OCI-LY7 (cell line): Measurements from ENCODE around the gene CHD1. TPM values are rescaled to one million over a fixed set of nuclear protein-coding genes. Genes with fewer than 3 reads are reported as not detected.

ENCODE experiments used
- BruUV-seq: library from RNA; stranded (reverse); fragments of 400-500 nt; replicated peaks from 2 replicates; lab custom pipeline; 2021; lab: Mats Ljungman, UMichigan
- CTCF ChIA-PET: fragments of 300-600 bp; sonication (Branson Sonifier 250); formaldehyde crosslinking; loops from one replicate; lab custom pipeline; 2022; ENCODE audit warnings: antibody characterized with exemption; ENCODE audit not compliant: unreplicated experiment; lab: Charles Lee
- POLR2A ChIA-PET: fragments of 300-600 bp; sonication (Branson Sonifier 250); formaldehyde crosslinking; loops from one replicate; lab custom pipeline; 2022; ENCODE audit warnings: antibody characterized with exemption; lab: Charles Lee
- DNase-seq: peaks from one replicate; pipeline ENCODE4 v3.0.0-alpha.2; 2015; ENCODE audit warnings: low spot score
- H2AFZ ChIP-seq: fragments of 200-600 bp; sonication (generic), shearing (Covaris generic); 2 replicates; pipeline ENCODE4 v1.6.1; 2014; ENCODE audit warnings: mild to moderate bottlenecking, antibody characterized with exemption, low read length, moderate library complexity
- H3K27ac ChIP-seq: fragments of 200-600 bp; sonication (generic); 2 replicates; pipeline ENCODE4 v1.5.1; 2014; ENCODE audit warnings: mixed run types, low read depth, mild to moderate bottlenecking, moderate library complexity, low read length, inconsistent platforms; ENCODE audit not compliant: poor library complexity, severe bottlenecking
- H3K36me3 ChIP-seq: fragments of 200-600 bp; sonication (generic); 2 replicates; pipeline ENCODE4 v1.6.1; 2014; ENCODE audit warnings: mild to moderate bottlenecking, antibody characterized with exemption, low read length, moderate library complexity, mixed read lengths; ENCODE audit not compliant: insufficient read depth
- H3K4me1 ChIP-seq: fragments of 200-600 bp; sonication (generic); 2 replicates; pipeline ENCODE4 v1.5.1; 2014; ENCODE audit warnings: mild to moderate bottlenecking, low read length; ENCODE audit not compliant: insufficient read depth, poor library complexity, severe bottlenecking
- H3K4me2 ChIP-seq: fragments of 200-600 bp; sonication (generic); 2 replicates; pipeline ENCODE4 v1.6.1; 2014; ENCODE audit warnings: mild to moderate bottlenecking, low read length
- H3K4me3 ChIP-seq: fragments of 200-600 bp; sonication (generic); 2 replicates; pipeline ENCODE4 v1.5.1; 2014; ENCODE audit warnings: mild to moderate bottlenecking, low read depth, low read length; ENCODE audit not compliant: poor library complexity, severe bottlenecking
- H3K79me2 ChIP-seq: fragments of 200-600 bp; sonication (generic); 2 replicates; pipeline ENCODE4 v1.6.1; 2016; ENCODE audit warnings: low read depth, mild to moderate bottlenecking, low read length, moderate library complexity, mixed read lengths; ENCODE audit not compliant: insufficient read depth
- H3K9me2 ChIP-seq: fragments of 200-600 bp; sonication (generic); 2 replicates; pipeline ENCODE4 v1.6.1; 2016; ENCODE audit warnings: mild to moderate bottlenecking, low read length, mixed read lengths; ENCODE audit not compliant: insufficient read depth
- H3K9me3 ChIP-seq: fragments of 200-600 bp; sonication (generic); 2 replicates; pipeline ENCODE4 v1.6.1; 2014; ENCODE audit warnings: mild to moderate bottlenecking, mixed run types, low read length, mixed read lengths
- H4K20me1 ChIP-seq: fragments of 200-600 bp; sonication (generic); 2 replicates; pipeline ENCODE4 v1.6.1; 2014; ENCODE audit warnings: mild to moderate bottlenecking, antibody characterized with exemption, low read length, moderate library complexity, mixed read lengths; ENCODE audit not compliant: insufficient read depth
- EZH2phosphoT487 ChIP-seq: fragments of 200-600 bp; sonication (generic); IDR thresholded peaks from 2 replicates; pipeline ENCODE4 v1.6.1; 2018; ENCODE audit warnings: low read depth, borderline replicate concordance, mild to moderate bottlenecking, mixed run types, antibody characterized with exemption, low read length, moderate library complexity, mixed read lengths
- intact Hi-C: fragments of 100-400 bp; cut with micrococcal nuclease; formaldehyde crosslinking; loops from one replicate; pipeline ENCODE4 v1.10.0; 2022; ENCODE audit not compliant: unreplicated experiment
- total RNA-seq, 2 experiments: library from RNA; depleted of rRNA in 1 of 2; stranded (reverse); fragments of >200 nt in 1 of 2; shearing (Covaris generic) in 1 of 2; gene quantifications; 2 replicates each; pipeline ENCODE4 v1.2.3, GENCODE V29; 2014 to 2022
- TF ChIP-seq, protein P1 (sequence below): fragments of 200-600 bp; sonication (generic); conservative IDR thresholded peaks from 2 replicates; pipeline ENCODE4 v1.5.1; 2014; ENCODE audit warnings: mild to moderate bottlenecking, antibody characterized with exemption, low read length, moderate library complexity, mixed read lengths

CHD1 gene
- total RNA-seq, 2 experiments from 2014 or later: 8.3 to 10.3 TPM

DNA sequence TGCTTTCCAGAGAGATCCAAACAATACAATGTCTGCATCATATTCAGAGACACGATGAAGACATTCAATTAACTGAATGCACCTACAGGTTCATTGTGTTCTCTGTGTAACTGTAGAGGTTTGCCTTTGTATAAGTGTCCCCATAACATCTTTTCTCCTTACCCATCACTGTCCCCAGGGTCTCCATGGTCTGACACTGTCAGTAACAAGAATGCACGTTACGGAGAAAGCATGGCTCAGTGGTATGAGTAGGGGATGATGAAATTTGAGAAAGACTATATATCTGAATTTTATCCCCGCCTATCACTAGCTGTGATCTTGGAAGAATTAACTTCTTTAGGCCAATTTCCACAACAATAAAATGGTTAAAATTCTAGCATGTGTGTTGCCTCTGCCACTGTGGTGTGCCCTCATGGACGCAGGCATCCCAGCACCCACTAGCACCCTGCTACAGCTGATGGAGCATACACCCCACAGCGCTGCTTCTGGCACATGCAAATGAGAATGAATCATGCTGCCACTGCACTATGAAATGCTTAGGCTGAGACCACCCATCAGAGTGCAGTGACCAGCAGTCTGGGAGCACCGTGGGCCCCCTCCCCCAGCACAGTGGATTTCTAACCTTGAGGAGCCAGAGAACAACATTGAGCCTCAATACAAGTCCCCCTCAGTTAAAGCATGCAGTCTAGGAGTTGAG lies 101.1 kb downstream of the CHD1 start:
- ChIA-PET CTCF (no interaction called here), POLR2A (interaction anchor here (0.6 kb wide), 2 partner anchors 46 to 83 kb away, joined by 3 read pairs; no protein-coding TSS in a partner anchor)
- H3K9me2 ChIP-seq: no peaks in the 10 kb centered on the region
- DNase-seq: no peak
- no peaks in the 10 kb centered on the region for H3K4me1 ChIP-seq
- BruUV-seq: no TSS peak
- no peaks in the 10 kb centered on the region for H3K79me2 ChIP-seq
- intact Hi-C loops: no loop called here
- no peaks in the 10 kb centered on the region for H3K9me3 ChIP-seq
- TF ChIP-seq, protein P1, sequence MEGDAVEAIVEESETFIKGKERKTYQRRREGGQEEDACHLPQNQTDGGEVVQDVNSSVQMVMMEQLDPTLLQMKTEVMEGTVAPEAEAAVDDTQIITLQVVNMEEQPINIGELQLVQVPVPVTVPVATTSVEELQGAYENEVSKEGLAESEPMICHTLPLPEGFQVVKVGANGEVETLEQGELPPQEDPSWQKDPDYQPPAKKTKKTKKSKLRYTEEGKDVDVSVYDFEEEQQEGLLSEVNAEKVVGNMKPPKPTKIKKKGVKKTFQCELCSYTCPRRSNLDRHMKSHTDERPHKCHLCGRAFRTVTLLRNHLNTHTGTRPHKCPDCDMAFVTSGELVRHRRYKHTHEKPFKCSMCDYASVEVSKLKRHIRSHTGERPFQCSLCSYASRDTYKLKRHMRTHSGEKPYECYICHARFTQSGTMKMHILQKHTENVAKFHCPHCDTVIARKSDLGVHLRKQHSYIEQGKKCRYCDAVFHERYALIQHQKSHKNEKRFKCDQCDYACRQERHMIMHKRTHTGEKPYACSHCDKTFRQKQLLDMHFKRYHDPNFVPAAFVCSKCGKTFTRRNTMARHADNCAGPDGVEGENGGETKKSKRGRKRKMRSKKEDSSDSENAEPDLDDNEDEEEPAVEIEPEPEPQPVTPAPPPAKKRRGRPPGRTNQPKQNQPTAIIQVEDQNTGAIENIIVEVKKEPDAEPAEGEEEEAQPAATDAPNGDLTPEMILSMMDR: no peak
- no peak for TF ChIP-seq EZH2phosphoT487
- H2AFZ ChIP-seq: no peak overlapping the region
- no peaks in the 10 kb centered on the region for H3K36me3 ChIP-seq
- H3K4me2 ChIP-seq: no peak overlapping the region
- H4K20me1 ChIP-seq: no peaks in the 10 kb centered on the region
- H3K4me3 ChIP-seq: no peak overlapping the region
- H3K27ac ChIP-seq: no peak overlapping the region

DNA sequence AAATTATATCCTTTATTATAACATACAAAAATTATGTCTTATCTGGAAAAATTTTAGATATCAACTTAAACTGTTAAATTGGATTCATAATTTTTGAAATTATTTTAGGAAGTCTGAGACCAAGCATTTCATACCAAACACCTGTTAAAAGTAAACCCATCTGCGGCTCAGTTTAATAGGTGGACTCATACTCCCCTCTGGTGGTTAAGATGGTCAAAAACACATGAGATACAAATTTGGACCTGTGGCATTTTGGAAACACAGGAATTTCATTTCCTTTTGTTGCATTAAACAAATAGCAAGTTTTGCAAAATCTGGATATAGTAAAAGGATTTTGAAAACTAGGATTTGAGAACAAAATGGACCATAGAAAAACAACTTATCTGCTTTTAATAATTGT lies 101.6 kb downstream of the CHD1 start:
- peak; percentile 43 for DNase-seq
- BruUV-seq: no TSS peak
- intact Hi-C loops: no loop called here
- CTCF ChIA-PET: no interaction called here
- H2AFZ ChIP-seq: no peak overlapping the region
- H3K4me2 ChIP-seq: no peak overlapping the region
- H3K79me2 ChIP-seq: no peaks in the 10 kb centered on the region
- H3K9me2 ChIP-seq: no peaks in the 10 kb centered on the region
- no peaks in the 10 kb centered on the region for H3K36me3 ChIP-seq
- no peaks in the 10 kb centered on the region for H3K4me1 ChIP-seq
- H3K4me3 ChIP-seq: no peak overlapping the region
- POLR2A ChIA-PET: no interaction called here
- H4K20me1 ChIP-seq: no peaks in the 10 kb centered on the region
- TF ChIP-seq EZH2phosphoT487: no peak
- TF ChIP-seq, protein P1: peak; percentile 80
- H3K27ac ChIP-seq: no peak overlapping the region
- no peaks in the 10 kb centered on the region for H3K9me3 ChIP-seq
